Glutamatergic neuron (in vitro differentiated cells): ENCODE results near the gene NECTIN2. TPM values are rescaled to one million over a fixed set of nuclear protein-coding genes. Genes with fewer than 3 reads are reported as not detected.
"Not testable (repeated sequence)": the region's sequence is repeated elsewhere in the genome, so short reads cannot be mapped to it uniquely, and the experiment has no call there.

Experiments used
- DNase-seq: peaks from one replicate; pipeline ENCODE4 v3.0.0; 2022
- H3K27ac Mint-ChIP-seq: one replicate; pipeline ENCODE4 v1.8.0; 2020; ENCODE audit warnings: mild to moderate bottlenecking, mixed read lengths, inconsistent platforms; ENCODE audit not compliant: unreplicated experiment
- H3K27me3 Mint-ChIP-seq: one replicate; pipeline ENCODE4 v1.8.0; 2020; ENCODE audit warnings: mild to moderate bottlenecking, moderate library complexity, mixed read lengths, inconsistent platforms; ENCODE audit not compliant: unreplicated experiment
- H3K36me3 Mint-ChIP-seq: one replicate; pipeline ENCODE4 v1.8.0; 2020; ENCODE audit warnings: mild to moderate bottlenecking, mixed read lengths, inconsistent platforms; ENCODE audit not compliant: unreplicated experiment
- H3K4me1 Mint-ChIP-seq: one replicate; pipeline ENCODE4 v1.8.0; 2020; ENCODE audit warnings: mild to moderate bottlenecking, low read depth, mixed read lengths, inconsistent platforms; ENCODE audit not compliant: unreplicated experiment
- H3K4me3 Mint-ChIP-seq: one replicate; pipeline ENCODE4 v1.8.0; 2020; ENCODE audit warnings: mild to moderate bottlenecking, mixed read lengths, inconsistent platforms; ENCODE audit not compliant: unreplicated experiment
- H3K9me3 Mint-ChIP-seq: one replicate; pipeline ENCODE4 v1.8.0; 2020; ENCODE audit warnings: mild to moderate bottlenecking, moderate library complexity, mixed read lengths, inconsistent platforms; ENCODE audit not compliant: unreplicated experiment
- total RNA-seq: library from RNA; stranded (reverse); fragmentation: NEBNext Ultra II Directional; extraction: Animal tissue kit (Norgen Biotek cat#: 25700); gene quantifications from one replicate; pipeline ENCODE4 v1.2.1, GENCODE V29; 2021; ENCODE audit not compliant: unreplicated experiment
- TF ChIP-seq, protein P1 (sequence below): fragments of 200-600 bp; sonication (generic); IDR thresholded peaks from one replicate; pipeline ENCODE4 v1.5.0; 2021; ENCODE audit not compliant: partially characterized antibody, unreplicated experiment

The NECTIN2 gene
- total RNA-seq, 1 donor from 2014 or later = 108 TPM

DNA sequence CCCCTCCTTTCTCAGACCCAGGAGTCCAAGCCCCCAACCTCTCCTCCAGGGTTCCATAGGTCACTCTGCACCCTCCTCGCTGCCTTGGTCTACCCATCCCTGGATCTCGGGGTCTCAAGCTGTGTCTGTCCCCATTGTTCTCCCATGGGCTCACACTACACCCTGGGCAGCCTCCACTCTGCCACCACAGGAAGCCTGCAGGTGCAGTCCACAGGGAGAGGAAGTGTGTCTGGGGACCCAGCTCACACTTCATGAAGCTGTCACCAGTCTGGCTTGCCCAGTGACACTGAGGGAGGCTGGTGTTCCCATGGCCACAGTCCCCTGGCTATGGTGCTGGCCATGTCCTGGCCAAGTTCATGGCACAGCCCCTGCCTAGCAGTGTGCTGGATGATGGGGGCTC is 5.3 kb downstream of the NECTIN2 start:
- TF ChIP-seq, protein P1, sequence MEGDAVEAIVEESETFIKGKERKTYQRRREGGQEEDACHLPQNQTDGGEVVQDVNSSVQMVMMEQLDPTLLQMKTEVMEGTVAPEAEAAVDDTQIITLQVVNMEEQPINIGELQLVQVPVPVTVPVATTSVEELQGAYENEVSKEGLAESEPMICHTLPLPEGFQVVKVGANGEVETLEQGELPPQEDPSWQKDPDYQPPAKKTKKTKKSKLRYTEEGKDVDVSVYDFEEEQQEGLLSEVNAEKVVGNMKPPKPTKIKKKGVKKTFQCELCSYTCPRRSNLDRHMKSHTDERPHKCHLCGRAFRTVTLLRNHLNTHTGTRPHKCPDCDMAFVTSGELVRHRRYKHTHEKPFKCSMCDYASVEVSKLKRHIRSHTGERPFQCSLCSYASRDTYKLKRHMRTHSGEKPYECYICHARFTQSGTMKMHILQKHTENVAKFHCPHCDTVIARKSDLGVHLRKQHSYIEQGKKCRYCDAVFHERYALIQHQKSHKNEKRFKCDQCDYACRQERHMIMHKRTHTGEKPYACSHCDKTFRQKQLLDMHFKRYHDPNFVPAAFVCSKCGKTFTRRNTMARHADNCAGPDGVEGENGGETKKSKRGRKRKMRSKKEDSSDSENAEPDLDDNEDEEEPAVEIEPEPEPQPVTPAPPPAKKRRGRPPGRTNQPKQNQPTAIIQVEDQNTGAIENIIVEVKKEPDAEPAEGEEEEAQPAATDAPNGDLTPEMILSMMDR = no peak
- Mint-ChIP-seq H3K27me3 (peaks cover 5% of the 10 kb centered on the region), H3K9me3 (peaks cover 5% of the 10 kb centered on the region), H3K36me3 (no peaks in the 10 kb centered on the region), H3K4me1 (peaks cover 19% of the 10 kb centered on the region), H3K27ac (no peak overlapping the region), H3K4me3 (no peak overlapping the region)
- no peak for DNase-seq

DNA sequence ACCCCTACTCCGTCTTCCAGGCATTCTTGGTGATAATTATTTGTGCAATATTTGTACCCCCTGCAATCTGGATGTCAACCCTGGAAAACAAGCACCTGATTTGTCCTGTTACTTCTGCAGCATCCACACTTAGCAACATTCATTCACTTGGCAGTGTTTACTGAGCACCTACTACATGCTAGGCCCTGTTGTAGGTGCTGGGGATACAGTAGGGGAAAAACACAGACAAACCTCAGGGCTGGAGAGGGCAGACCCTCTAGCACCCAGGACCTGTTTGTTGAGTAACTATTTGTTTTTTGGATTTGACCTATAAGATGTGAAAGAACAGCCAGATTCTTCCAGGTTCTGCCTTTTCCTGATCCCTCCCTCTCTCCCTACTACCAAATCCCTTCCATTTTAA is 9.5 kb downstream of the NECTIN2 start:
- peaks cover 3% of the 10 kb centered on the region for H3K36me3 Mint-ChIP-seq
- TF ChIP-seq, protein P1 = no peak
- H3K27ac Mint-ChIP-seq = no peak overlapping the region
- peaks cover 5% of the 10 kb centered on the region for H3K27me3 Mint-ChIP-seq
- DNase-seq = no peak
- no peak overlapping the region for H3K4me3 Mint-ChIP-seq
- H3K4me1 Mint-ChIP-seq = peaks cover 4% of the 10 kb centered on the region
- no peaks in the 10 kb centered on the region for H3K9me3 Mint-ChIP-seq

DNA sequence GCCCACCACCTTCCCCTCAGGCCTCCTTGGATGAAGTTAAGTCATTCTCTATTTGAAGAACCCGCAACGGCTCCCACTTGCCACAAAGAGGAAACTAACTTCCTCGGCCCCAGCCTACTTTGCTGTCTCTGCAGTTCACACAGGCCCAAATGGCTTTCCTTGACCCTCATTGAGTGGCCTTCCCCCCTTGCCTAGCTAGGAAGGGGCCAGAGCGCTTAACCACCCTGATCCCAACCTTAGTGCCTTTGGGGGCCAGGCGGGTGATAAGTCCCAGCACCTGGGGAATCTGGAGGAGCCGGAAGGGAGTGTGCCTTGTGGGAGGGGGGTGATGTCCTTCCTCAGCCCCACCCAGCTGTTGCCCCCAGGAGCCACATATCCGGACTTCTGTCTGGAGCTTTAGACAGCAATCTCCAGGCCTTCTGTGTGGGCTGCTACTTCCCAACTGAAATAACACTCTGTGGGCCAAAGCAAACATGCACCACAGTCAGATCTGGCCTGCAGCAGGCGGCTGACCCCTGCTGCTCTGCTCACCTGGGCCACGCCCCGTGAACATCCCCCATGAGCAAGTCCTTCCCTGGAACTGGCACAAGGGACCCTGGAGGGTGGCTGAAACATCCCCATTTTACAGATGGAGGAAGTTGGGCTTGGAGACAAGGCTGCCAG is 10.5 kb downstream of the NECTIN2 start:
- peaks cover 13% of the 10 kb centered on the region for H3K4me1 Mint-ChIP-seq
- peaks cover 5% of the 10 kb centered on the region for H3K27me3 Mint-ChIP-seq
- peaks cover 3% of the 10 kb centered on the region for H3K36me3 Mint-ChIP-seq
- no peaks in the 10 kb centered on the region for H3K9me3 Mint-ChIP-seq
- no peak for DNase-seq
- TF ChIP-seq, protein P1 = no peak
- no peak overlapping the region for H3K27ac Mint-ChIP-seq
- H3K4me3 Mint-ChIP-seq = no peak overlapping the region

DNA sequence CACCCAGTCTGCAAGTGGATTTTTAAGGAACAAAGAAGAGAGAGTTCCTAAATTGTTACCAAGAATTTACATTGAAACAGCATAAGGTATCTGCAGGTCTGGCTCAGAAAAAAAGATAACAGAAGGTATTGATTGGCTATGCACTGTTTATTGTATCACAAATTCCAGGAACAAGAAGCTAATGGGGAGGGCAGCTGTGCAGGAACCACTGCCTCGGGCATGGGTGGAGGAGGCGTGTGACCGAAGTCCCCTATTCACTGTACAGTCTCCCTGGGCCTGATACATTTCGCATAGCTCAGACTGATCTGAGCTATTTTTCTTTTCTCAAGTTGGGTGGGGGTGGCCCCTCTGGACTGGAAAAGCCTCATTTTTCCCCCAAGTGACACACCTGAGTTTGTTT is 11.7 kb downstream of the NECTIN2 start:
- TF ChIP-seq, protein P1 = no peak
- DNase-seq = peak; percentile 42
- H3K27me3 Mint-ChIP-seq = peaks cover 2% of the 10 kb centered on the region
- H3K4me1 Mint-ChIP-seq = peaks cover 15% of the 10 kb centered on the region
- peak overlapping the region; percentile 1 for H3K27ac Mint-ChIP-seq
- H3K36me3 Mint-ChIP-seq = peaks cover 3% of the 10 kb centered on the region
- H3K9me3 Mint-ChIP-seq = no peaks in the 10 kb centered on the region
- H3K4me3 Mint-ChIP-seq = peak overlapping the region; percentile 3

DNA sequence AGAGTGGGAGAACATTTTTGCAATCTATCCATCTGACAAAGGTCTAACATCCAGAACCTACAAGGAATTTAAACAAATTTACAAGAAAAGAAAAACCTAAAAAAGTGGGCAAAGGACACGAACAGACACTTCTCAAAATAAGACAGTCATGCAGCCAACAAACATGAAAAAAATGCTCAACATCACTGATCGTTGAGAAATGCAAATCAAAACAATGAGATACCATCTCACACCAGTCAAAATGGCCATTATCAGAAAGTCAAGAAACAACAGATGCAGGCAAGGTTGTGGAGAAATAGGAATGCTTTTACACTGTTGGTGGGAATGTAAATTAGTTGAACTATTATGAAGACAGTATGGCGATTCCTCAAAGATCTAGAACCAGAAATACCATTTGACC is 15.5 kb downstream of the NECTIN2 start:
- not testable (repeated sequence) for DNase-seq, H3K27me3 Mint-ChIP-seq, H3K36me3 Mint-ChIP-seq, H3K27ac Mint-ChIP-seq, H3K9me3 Mint-ChIP-seq, H3K4me3 Mint-ChIP-seq
- peaks cover 14% of the 10 kb centered on the region for H3K4me1 Mint-ChIP-seq
